Activated T-cell treated with anti-CD3 and anti-CD28 coated beads, Interleukin-2, amount 50 U/mL, for 1 hour (primary cell): ENCODE data around the gene CTBP1.
"Not testable (repeated sequence)": the region's sequence is repeated elsewhere in the genome, so short reads cannot be mapped to it uniquely, and the experiment has no call there.

Experiments used
- DNase-seq: peaks from one replicate; pipeline ENCODE4 v3.0.0-alpha.2; 2020

The CTBP1 gene

GRCh38 chr4:1237261-1237660 lies 11.7 kb downstream of the CTBP1 start:
- DNase-seq = not testable (repeated sequence)

DNA sequence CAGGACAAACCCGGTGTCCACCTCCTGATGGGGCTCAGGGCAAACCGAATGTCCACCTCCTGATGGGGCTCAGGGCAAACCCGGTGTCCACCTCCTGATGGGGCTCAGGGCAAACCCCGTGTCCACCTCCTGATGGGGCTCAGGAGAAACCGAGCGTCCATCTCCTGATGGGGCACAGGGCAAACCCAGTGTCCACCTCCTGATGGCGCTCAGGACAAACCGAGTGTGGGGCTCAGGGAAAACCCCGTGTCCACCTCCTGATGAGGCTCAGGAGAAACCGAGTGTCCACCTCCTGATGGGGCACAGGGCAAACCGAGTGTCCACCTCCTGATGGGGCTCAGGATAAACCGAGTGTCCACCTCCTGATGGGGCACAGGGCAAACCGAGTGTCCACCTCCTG lies 12.1 kb downstream of the CTBP1 start:
- DNase-seq = not testable (repeated sequence)

- DNase-seq = no peak
Observed at GRCh38 chr4:1236103-1236641, 12.8 kb downstream of the CTBP1 start.

DNA sequence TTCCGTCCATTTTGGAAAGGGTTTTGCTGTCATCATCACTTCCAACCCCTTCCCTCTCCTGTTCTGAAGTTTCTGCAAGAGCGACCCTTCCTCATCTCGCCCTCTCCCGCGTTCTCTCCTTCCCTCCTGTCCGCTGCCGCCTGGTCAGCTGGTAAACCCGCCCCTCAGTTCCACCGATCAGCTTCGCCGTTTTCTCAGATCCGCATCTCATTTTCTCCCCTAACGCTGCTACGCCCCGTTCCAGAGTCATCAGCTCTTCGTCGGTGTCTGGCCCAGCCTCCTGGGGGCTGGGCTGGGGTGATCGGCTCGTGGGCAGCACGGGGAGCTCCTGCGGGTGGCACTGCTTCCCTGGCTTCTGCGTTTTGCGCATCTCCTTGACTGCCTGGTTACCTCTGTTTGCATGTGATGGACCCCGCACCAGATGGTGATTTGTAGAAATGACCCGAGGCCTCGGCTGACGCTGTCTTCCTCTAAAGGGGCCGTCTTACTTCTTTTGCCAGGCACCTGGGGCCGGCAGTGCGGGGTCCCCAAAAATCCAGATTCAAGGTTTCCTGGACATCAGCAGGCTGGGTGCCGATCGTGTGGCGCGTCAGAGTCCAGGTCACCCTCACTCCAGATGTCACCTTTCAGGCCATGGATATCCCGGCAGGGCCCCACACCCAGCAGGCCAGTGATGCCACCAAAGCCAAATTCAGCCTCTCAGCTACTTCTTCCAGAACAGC lies 13.4 kb downstream of the CTBP1 start:
- DNase-seq = no peak

GRCh38 chr4:1234811-1235292 lies 14.1 kb downstream of the CTBP1 start:
- DNase-seq = no peak

DNA sequence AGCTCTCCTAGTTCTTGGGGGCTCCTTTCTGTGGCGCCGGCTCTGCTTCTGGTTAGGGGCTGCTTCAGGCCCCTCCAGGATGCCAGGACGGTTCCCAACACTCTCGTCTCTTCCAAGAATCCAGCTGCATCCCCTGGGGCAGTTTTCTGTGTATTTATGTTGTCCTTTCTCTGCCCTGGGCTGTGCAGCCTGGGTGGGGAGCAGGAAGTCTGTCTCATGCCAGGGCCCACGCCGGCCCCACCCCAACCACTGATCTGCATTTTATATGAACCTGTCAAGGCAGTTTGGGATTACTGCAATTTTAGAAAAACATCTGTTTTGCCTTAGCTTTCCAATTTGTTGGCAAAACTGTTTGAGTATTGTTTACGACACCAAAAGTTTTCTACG lies 14.6 kb downstream of the CTBP1 start:
- DNase-seq = no peak

DNA sequence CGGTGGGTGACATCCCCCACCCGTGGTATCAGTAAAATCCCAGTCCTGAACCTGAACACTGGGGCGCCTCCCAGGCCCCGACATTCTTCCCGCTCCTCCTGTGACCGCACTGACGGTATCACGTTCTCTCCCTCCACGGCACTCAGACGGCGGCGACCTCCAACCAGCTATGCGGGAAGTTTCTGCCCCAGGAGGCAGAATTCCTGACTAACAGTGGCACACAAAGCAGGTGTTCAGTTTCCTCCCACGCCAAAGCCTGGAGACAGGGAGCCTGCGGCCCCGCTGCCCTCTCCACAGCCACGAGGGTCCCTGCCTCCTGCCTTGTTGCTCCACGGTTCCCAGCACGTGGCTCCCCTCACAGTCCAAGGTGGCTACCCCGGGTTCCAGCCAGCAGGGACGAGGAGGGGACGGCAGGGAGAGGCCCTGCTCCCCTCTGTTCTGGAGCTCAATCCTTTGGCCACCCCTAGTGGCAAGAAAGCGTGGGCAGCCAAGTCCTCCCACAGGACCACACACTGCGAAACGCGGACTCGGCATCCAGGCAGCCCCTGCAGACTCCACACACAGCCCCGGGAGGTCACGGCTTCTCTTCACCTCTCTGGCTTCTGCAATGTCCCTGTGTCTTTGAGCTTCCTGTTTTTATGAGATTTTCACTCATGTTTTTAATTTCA lies 15.2 kb downstream of the CTBP1 start:
- no peak for DNase-seq

- DNase-seq = no peak
Observed at GRCh38 chr4:1232661-1233621, 16.0 kb downstream of the CTBP1 start.

DNA sequence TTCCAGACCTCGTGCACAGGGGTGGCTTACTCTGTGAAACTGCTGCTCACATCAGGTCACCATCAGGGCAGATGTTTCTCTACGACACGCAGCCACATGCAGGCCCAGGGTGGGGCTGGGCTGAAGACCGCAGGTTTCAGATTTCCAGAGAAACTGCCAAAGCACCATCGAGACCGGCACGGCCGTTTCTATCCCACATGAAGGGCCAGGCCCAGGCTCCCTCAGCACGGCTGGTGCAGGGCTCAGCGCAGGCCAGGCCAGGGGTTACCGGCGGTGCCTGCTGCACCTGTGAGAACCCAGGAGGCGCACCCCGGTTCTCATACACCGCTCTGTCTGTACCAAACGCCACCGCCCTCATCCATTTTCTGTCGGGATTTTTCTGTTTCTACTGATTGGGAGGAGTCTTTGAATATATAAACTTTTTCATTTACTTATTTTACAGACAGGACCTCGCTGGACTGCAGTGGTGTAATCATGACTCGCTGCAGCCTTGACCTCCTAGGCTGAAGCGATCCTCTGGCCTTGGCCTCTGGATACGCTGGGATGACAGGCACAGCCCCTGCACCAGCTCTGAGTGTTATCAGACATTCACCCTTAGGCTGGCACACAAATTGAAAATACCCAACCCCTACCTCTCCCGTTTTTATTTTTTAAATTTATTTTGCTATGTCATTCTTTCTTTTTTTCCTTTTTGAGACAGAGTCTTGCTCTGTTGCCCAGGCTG lies 17.1 kb downstream of the CTBP1 start:
- no peak for DNase-seq

- DNase-seq = no peak
Observed at GRCh38 chr4:1230971-1231636, 17.8 kb downstream of the CTBP1 start.

DNA sequence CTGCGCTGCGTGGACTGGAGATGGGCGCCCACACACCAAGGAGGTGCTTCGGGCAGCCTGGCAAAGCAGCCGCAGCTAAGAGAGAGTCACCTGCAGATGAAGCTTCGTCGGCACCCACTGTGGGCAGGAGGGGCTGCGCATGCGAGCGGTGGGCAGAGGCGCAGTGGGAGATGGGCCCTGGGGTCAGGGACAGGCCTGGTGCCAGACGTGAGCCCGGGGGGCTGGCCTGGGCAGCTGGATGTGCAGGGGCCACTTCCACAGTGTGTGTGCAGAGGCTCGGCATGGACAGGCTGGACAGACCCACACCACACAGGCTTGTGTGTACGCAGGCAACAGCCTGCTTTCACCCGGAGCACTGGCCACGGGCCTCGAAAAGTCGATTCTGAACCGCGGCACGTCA lies 18.6 kb downstream of the CTBP1 start:
- no peak for DNase-seq

GRCh38 chr4:1229117-1229849 lies 19.6 kb downstream of the CTBP1 start:
- DNase-seq = no peak

DNA sequence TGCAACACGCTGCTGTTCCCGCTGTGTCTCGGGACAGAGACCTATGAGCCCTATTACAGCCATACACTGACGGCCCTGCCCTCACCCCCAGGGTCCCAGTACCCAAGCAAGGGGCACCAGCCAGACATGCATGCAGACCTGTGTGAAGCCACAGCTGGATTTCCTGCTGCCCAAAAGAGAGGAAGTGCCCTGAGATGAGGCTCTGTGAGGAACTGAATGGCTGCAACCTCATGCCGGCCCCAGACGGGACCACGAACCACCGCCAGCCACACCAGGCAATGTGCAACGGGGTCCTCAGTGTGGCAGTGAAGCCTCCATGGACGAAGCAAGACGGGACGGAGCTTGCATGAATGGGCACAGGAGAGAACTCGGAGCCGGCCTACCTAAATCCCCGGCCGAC lies 21.1 kb downstream of the CTBP1 start:
- DNase-seq = no peak

DNA sequence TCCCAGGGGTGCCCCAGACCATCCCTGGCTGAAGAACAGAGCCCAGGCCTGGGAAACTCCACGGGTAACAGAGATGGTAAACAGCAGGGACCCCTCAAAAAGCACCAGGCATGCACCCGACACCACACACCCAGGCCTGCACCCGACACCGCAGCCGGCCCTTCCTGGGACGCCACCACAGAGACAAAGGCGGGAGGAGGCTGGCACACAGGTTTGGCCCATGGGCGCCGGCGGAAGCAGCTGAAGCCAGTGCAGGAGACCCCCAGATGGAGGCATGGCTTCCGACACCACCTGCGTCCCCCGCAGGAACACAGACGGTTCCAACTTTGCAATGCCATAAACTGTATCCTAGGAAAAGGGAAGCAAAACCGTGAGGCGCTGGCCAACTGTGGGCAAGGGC lies 22.3 kb downstream of the CTBP1 start:
- no peak for DNase-seq

DNA sequence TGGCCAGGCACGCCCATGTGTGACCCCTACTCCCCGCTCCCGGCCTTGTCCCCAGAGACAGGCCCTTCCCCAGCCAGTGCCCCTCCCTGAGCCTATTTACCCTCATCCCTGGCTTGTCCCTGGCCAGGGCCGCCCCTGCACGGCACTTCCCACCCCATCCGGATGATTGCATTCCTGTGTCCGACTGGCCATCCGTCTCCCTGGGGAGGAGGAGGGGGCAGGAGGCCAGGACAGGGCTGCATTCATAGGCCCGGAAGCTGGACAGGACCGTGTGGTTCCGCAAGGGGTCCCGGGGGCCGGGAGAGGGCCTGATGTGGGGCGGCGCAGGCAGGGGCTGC lies 22.8 kb downstream of the CTBP1 start:
- no peak for DNase-seq

GRCh38 chr4:1225272-1226143 lies 23.4 kb downstream of the CTBP1 start:
- no peak for DNase-seq

GRCh38 chr4:1223841-1224809 lies 24.8 kb downstream of the CTBP1 start:
- no peak for DNase-seq

- no peak for DNase-seq
Observed at GRCh38 chr4:1222938-1223690, 25.8 kb downstream of the CTBP1 start.
